HL-60 (cell line): ENCODE measurements around the gene SLAMF6.
"Not testable (repeated sequence)": the region's sequence is repeated elsewhere in the genome, so short reads cannot be mapped to it uniquely, and the experiment has no call there.

Experiments
- POLR2AphosphoS5 ChIP-seq: IDR thresholded peaks from 2 replicates; pipeline ENCODE4 v1.6.1; 2012; ENCODE audit warnings: low read depth
- TF ChIP-seq, protein P1 (sequence below): IDR thresholded peaks from one replicate; pipeline ENCODE4 v1.5.1; 2011; ENCODE audit warnings: low read length, control low read depth, inconsistent platforms; ENCODE audit not compliant: insufficient read depth
- TF ChIP-seq, protein P2 (sequence below): IDR thresholded peaks from 2 replicates; pipeline ENCODE4 v1.6.1; 2012; ENCODE audit warnings: low read depth; ENCODE audit not compliant: insufficient replicate concordance

DNA sequence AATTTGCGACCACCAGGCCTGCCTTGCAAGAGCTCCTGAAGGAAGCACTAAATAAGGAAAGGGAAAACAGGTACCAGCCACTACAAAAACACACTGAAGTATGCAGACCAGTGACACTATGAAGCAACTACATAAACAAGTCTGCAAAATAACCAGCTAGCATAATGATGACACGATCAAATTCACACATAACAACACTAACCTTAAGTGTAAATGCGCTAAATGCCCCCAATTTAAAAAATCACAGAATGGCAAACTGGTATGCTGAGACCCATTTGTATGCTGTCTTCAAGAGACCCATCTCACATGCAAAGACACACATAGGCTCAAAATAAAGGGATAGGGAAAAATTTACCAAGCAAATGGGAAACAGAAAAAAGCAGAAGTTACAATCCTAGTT is 36.4 kb upstream of the SLAMF6 start:
- TF ChIP-seq POLR2AphosphoS5 = not testable (repeated sequence)
- TF ChIP-seq, protein P1, sequence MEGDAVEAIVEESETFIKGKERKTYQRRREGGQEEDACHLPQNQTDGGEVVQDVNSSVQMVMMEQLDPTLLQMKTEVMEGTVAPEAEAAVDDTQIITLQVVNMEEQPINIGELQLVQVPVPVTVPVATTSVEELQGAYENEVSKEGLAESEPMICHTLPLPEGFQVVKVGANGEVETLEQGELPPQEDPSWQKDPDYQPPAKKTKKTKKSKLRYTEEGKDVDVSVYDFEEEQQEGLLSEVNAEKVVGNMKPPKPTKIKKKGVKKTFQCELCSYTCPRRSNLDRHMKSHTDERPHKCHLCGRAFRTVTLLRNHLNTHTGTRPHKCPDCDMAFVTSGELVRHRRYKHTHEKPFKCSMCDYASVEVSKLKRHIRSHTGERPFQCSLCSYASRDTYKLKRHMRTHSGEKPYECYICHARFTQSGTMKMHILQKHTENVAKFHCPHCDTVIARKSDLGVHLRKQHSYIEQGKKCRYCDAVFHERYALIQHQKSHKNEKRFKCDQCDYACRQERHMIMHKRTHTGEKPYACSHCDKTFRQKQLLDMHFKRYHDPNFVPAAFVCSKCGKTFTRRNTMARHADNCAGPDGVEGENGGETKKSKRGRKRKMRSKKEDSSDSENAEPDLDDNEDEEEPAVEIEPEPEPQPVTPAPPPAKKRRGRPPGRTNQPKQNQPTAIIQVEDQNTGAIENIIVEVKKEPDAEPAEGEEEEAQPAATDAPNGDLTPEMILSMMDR = not testable (repeated sequence)
- TF ChIP-seq, protein P2, sequence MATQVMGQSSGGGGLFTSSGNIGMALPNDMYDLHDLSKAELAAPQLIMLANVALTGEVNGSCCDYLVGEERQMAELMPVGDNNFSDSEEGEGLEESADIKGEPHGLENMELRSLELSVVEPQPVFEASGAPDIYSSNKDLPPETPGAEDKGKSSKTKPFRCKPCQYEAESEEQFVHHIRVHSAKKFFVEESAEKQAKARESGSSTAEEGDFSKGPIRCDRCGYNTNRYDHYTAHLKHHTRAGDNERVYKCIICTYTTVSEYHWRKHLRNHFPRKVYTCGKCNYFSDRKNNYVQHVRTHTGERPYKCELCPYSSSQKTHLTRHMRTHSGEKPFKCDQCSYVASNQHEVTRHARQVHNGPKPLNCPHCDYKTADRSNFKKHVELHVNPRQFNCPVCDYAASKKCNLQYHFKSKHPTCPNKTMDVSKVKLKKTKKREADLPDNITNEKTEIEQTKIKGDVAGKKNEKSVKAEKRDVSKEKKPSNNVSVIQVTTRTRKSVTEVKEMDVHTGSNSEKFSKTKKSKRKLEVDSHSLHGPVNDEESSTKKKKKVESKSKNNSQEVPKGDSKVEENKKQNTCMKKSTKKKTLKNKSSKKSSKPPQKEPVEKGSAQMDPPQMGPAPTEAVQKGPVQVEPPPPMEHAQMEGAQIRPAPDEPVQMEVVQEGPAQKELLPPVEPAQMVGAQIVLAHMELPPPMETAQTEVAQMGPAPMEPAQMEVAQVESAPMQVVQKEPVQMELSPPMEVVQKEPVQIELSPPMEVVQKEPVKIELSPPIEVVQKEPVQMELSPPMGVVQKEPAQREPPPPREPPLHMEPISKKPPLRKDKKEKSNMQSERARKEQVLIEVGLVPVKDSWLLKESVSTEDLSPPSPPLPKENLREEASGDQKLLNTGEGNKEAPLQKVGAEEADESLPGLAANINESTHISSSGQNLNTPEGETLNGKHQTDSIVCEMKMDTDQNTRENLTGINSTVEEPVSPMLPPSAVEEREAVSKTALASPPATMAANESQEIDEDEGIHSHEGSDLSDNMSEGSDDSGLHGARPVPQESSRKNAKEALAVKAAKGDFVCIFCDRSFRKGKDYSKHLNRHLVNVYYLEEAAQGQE = not testable (repeated sequence)
